Activated T-helper 1 cell treated with anti-CD3 and anti-CD28 coated beads, Interleukin-2, amount 50 U/mL, for 16 hours (primary cell): Measurements from ENCODE around the gene PTGES.
"Not testable (repeated sequence)": the region's sequence is repeated elsewhere in the genome, so short reads cannot be mapped to it uniquely, and the experiment has no call there.

Experiments used
- DNase-seq, 2 donors: peaks; one replicate each; pipeline ENCODE4 v3.0.0-alpha.2; 2020; ENCODE audit warnings: low read depth in 1 of 2, low spot score in 1 of 2

Gene PTGES

DNA sequence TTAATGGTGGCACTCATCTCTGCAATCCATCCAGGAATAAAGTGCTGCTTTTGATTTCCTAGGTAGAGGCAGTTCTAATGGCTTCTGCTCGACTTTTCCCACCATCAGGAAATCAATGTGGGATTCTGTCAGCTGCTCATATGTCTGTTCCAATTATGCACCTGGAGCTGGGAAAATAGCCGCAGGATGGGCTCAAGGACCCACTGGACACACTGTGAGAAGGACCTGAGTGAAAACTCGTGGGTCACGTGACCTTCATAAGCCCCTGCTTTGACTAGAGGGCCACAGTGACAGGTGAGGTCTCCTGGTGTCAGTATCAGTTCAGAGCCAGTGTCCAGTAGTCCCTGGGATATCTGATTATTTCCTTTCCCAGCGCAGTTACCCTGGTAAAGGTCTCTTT is 17.9 kb upstream of the PTGES start:
- DNase-seq, result no peak

DNA sequence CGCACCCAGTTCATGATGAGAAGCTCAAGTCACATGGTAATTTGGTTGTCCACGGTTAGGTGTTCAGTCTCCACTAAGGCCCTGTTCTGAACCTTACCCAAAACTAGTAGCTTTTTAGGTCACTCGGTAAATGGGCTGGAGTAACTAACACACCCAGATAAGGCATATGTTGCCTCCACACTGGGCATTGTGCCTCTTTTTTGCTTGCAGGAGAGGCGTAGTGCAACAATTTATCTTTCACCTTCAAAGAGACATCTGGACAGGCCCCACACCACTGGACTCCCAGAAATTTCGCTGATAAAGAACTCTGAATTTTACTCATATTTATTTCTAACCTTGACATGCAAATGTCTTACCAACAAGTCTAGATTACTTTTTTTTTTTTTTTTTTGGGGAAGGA is 16.8 kb upstream of the PTGES start:
- DNase-seq, result no peak

DNA sequence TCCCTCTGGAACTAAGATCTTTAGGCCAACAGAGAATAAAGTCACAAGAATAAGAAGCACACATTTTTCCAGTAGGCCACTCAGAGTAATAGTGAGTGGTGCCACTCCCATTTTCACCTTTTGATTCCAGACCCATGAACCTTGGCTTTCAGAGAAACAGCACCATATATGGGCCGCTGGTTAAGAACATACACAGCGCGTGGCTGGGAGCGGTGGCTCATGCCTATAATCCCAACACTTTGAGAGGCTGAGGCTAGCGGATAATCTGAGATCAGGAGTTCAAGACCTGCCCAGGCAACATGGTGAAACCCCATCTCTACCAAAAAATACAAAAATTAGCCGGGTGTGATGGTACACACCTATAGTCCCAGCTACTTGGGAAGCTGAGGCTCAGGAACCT is 15.6 kb upstream of the PTGES start:
- DNase-seq, result no peak

DNA sequence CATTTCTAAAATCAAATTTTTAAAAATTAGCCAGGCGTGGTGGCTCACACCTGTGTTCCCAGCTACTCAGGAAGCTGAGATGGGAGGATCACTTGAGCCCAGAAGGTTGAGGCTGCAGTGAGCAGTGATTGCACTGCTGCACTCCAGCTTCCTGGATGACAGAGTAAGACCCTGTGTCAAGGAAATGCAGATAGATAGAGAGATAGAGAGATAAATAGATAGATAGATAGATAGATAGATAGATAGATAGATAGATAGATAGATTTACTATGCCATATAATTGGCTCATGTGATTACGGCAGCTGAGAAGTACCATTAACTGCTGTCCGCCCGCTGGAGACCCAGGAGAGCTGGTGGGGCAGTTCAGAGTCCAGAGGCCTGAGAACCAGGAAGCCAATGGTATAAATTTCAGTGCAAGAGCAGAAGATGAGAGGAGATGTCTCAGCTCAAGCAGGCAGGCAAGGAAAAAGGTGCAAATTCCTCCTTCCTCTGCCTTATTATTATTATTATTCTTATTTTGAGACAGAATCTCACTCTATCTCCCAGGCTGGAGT is 13.0 kb upstream of the PTGES start:
- no peak for DNase-seq

DNA sequence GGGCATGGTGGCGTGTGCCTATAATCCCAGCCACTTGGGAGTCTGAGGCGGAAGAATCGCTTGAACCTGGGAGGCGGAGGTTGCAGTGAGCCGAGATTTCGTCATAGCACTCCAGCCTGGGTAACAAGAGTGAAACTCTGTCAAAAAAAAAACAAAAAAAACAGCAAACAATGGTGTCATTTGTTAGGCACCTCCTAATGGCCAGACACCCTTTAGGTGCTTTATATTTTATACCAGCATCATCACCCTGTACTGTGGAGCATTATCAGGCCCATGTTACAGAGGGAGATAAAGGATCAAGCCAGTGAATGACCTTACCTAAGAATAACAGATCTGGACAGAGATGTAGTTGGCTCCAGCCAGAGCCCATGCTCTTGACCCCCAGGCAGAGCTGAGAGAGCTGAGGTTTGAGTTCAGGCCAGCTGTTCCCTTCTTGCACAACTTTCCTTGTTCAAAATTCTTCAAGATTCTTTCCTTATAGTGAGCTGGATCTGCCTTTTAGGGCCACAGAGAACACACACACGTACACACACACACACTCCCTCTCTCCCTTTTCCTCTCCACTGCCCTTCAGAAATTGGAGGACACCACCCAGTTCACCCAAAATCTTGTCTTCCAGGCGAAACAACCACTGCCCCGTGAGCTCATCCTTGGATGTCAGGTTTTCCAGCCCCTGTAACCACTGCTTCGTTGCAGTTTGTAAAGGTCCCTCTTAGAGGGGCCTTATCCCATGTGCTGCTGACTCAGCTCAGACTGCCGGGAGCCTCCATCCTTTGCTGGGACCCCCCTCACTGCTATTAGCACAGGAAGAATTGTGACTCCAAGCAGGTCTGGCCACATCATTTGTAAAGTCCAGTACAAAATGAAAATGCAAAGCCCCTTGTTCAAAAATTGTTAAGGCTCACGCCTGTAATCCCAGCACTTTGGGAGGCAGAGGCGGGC is 10.4 kb upstream of the PTGES start:
- no peak for DNase-seq

DNA sequence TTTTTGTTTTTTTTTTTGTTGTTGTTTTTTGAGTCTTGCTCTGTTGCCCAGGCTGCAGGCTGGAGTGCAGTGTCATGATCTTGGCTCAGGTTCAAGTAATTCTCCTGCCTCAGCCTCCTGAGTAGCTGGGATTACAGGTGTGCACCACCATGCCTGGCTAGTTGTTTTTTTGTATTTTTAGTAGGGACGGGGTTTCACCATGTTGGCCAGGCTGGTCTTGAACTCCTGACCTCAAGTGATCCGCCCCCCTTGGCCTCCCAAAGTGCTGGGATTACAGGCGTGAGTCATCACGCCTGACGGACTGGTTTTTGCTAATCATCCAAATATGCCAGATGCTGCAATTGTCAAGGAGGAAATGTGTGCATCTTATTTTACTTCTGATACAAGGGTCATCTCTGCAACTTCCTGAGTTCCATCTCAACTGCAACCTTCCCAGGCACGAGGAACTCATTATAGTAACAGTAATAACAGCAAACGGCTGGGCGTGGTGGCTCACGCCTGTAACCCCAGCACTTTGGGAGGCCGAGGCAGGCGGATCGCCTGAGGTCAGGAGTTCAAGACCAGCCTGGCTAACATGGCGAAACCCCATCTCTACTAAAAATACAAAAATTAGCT is 9.6 kb upstream of the PTGES start:
- not testable (repeated sequence) for DNase-seq

DNA sequence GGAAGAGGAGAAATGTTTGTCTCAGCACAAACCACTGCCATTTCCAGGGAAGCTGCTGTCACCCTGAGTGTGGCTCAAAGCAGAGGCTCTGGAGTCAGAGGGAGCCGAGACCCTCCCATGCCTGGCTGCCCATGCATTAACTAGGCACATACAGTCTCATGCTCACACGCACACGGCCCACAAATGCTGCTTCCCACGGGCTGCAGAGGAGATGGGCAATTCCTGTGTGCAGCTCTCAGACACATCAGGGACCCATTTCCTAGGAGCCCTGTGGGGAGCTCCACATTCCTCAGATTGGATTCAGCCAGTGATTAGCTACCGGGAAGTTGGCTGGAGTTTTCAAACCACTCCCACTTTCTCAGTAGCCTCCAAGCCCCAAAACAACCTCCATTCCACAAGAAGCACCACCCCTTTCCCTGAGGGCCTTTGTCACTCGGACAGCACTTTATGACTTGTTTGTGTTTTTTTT is 9.1 kb upstream of the PTGES start:
- no peak for DNase-seq

DNA sequence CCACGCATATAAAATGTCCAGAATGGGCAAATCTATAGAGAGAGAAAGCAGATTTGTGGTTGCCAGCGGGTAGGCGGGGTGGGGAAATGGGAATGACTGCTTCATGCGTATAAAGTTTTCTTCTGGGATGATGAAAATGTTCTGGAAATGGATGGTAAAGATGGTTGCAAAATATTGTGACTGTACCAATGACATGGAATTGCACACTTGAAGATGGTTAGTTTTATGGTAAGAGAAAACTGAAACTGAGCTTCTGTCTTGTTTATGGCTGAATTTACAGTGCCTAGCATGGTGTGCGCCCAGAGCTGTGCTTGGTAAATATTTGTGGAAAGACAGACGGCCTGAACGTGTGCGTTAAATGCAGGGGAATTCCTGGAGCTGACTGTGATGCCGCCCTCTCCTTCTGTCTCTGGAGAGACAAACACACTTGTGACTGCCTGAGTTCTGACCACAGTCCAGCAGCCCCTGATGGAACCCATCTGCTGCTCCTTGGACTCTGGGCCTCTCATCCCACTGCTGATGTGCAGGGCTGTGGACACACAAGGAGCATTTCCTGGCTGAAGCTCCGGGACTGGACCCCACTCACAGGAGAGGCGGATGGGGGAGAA is 8.6 kb upstream of the PTGES start:
- DNase-seq, result no peak

DNA sequence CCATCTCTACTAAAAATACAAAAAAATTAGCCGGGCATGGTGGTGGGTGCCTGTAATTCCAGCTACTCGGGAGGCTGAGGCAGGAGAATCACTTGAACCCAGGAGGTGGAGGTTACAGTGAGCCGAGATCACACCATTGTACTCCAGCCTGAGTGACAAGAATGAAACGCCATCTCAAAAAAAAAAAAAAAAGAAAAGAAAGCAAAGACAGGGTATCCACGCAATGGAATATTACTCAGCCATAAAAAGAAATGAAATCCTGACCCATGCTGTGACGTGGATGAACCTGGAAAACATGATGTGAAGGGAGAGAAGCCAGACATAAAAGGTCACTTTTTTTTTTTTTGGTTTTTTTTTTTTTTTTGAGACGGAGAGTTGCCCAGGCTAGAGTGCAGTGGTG is 7.9 kb upstream of the PTGES start:
- DNase-seq, result not testable (repeated sequence)

DNA sequence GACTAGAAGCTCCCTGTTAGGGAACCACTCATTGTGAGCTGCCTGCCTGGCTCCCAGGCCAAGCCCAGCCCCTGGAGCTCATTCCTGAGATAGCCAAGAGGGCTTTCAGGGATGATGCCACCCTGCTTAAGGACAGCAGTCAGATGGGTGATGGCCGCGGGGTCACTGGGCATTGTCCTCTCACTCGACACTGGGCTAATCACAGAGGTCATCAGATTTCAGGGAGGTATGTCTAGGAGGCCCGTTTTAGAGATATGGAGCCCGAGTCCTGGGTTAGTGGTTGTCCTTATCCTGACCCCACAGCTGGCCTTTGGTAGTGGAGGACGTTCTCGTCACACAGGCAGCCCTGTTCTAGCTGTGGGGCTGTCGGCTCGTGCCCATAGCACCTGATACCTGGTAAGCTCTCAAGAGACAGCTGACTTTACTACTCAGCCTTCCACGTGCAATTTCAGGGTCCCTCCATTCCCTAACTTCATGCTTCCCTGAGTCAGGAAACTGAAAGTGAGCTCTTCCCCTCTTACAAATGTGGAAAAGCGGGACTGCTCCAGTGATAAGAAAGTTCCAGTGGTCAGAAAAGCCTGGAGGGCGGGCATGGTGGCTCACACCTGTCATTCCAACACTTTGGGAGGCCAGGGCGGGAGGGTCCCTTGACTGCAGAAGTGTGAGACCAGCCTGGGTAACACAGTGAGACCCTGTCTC is 7.1 kb upstream of the PTGES start:
- no peak for DNase-seq

DNA sequence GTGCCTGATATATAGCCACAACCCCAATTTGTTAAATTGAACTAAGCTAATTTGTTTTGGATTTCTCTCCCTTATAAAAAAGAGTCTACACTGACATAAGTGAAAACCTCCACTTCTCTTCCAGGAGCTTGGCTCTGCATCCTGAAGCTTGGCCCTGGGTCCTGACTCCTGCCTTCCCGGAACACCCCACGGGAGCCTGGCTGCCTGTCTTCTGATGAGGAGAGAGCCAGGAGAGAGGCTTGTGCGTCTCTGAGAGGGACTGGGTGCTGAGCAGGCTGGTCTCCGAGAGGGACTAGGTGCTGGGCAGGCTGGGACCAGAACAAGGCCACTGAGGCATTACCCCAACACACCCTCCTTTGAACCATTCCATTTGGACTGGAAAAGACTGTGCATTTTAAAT is 6.5 kb upstream of the PTGES start:
- no peak for DNase-seq

DNA sequence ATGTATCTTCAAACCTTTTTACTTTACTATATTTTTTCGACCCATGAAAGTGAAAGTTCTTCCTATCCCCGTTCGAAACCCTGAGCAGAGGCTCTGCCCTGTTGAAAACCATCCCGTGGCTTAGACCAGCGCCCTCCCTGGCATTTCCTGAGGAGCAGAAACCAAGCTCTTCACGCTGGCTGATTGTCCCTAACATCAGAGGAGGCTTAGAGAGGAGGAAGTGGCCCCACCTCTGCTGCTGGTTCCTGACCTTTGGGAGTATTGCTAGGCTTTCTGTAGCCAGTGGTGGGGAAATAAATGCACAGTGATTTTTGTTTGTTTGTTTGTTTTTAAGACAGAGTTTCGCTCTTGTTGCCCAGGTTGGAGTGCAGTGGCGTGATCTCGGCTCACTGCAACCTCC is 4.2 kb upstream of the PTGES start:
- no peak for DNase-seq

DNA sequence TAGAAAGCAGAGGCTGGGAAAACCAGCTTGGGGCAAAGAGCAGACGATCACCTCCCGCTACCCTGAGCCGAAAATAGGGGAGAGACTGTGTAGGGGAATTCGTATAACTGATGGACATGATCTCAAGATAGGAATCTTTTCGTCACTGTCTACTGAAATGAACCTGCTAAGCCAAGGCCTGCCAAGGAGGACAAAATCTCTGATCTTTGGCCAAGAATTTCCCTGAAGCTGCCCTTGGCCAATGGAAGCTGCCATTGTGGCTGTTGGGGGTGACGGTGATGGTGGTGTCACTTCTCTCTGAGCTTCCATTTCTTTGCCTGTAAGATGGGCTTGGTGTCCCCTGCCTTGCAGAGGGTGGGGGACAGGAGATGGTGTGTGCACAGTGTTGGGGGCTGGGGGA is 3.3 kb upstream of the PTGES start:
- no peak for DNase-seq

DNA sequence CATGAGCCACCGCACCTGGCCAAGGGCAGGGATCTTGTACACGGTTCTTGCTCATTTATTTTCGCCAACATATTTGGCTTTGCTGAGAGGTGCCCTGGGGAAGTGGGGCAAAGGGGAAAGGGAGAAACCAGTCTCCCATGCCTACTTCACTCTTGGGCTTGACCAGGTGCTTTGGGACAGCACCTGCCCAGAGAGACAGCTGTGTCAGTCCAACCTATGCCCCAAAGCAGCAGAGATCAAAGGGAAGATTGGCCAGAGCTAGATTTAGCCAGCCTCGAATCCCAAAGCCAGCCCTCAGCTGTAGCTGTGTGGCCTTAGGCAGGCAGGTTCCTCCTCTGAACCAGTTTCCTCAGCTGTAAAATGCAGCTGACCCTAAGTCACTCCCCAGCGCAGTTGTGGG is 2.3 kb upstream of the PTGES start:
- DNase-seq, result no peak

DNA sequence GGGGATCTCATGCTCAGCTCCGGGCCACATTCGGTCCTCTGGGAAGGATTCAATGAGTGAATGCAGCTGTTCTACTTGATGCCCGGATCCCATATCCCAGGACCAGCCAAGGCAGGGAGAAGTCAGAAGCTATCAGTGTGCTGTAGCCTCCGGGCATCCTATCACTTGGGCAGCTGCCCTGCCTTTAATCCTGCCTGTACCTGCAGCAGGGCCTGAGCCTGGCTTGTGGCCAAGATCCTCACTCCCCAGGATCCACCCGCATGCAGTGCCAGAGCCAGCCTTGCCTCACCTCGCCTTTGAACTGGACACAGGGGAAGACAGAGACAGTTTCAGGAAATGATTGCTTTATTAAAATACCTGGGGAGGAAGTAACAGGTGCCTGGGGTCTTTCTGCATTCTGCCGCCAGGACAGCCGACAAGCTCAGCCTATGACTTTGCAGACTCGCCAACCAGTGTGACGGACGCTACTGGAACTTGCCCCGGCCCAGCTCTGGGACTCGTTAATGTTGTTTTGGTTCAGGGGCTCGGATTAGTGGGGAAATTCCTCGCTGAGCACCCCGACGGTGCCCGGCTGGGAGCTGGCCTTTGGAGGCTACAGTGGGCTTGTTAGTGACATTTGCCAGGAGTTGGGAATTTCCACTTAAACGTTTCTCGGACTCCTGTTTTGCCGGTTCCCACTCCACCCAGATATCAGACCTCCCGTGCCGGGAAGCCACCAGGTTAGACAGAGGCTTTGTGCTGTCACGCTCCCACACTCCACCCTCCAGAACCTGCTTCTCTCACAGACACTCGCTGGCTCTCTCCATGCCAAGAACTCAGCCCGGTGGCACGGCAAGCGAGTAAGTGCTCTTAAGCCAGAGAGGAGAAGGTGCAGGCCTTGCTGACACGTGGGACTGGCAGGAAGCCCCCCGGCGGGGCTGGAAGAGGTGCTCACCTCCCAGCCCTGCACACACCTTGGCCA is 721 bp downstream of the PTGES start:
- no peak for DNase-seq

DNA sequence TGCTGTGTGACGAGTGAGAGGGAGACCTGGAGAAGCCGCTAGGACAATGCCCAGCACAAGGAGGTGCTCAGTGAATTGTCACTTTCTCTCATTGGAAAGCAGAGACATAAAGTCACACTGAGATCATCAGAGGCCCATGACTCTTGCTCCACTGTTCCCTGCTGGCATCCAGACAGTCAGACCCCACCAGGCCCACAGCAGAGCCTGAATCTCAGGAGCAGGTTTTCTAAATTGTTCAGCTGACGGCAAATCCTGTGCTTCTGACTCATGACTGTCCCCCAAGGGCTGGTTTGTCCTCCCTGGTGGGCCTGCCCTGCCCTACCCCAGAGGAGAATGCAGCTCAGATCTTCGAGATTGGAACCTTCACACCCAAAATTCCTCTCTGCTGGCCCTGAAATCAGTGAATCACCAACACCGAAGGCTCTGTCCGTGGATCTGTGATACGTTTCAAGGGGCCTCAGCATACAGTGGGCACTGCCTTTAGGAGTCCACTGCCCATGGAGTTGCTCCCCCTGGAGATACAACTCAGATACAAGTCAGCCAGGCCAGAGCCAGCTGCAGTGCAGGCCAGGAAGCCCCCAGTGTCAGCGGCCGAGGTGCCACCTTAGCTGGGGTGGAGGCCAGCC is 2.7 kb downstream of the PTGES start:
- no peak for DNase-seq

DNA sequence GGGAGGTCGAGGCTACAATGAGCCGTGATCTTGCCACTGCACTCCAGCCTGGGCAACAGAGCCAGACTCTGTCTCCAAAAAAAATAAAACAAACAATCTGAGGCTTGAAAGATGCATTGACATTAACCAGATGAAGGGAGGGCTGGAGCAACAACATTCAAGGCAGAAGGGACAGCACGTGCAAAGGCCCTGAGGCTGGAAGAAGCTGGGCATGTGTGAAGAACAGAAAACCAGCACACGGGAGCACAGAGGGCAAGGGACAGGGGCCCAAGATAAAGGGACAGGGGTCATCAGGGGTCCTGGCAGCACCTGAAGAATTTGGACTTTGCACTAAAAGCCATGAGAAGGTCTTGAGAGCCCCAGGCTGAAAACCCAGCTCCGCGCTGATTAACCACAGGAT is 3.3 kb downstream of the PTGES start:
- DNase-seq, result no peak

DNA sequence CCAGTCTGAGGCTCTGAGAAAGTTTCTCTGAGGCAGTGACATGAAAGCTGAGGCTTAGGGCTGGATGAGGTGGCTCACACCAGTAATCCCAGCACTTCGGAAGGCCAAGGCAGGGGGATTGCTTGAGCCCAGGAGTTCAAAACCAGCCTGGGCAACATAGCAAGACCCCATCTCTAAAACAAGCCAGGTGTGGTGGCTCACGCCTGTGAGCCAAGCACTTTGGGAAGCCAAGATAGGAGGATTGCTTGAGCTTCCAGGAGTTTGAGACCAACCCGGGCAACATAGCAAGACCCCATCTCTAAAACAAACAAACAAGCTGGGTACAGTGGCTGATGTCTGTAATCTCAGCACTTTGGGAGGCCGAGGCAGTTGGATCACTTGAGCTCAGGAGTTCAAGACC is 3.8 kb downstream of the PTGES start:
- DNase-seq, result not testable (repeated sequence)

DNA sequence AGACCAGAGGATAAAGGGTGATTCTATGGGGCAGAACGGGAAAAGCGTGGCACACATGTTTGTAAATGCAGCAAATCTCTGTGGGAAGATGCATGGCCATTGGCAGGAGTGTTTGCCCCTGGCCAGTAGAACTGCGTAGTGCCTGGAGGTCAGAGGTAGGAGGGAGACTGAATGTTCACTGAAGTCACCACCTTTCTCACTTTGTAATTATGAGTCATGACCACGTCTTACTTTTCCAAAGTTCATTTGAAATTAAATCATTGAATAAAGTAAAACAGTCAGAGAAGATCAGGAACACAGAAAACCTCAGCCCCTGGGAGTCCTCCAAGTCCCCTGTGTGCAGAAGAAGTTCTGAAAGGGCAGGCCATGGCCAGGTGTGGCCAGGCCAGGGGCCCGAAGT is 4.6 kb downstream of the PTGES start:
- no peak for DNase-seq
